ENCODE results near the gene KLHL29. TPM values are rescaled to one million over a fixed set of nuclear protein-coding genes. Genes with fewer than 3 reads are reported as not detected.

The KLHL29 gene
- total RNA-seq, 1 experiment from 2014 or later: 3.4 TPM

- CTCF ChIA-PET: no interaction called here
- no TSS peak for BruUV-seq (replicated peaks)
- no peaks in the 10 kb centered on the region for H3K9me2 ChIP-seq (ENCODE audit: insufficient read depth)
- POLR2A ChIA-PET (ENCODE audit: unreplicated experiment): no interaction called here
- H3K4me2 ChIP-seq: no peak overlapping the region
- TF ChIP-seq CTCF (conservative IDR thresholded peaks at IDR 0.05): no peak
- no peak for TF ChIP-seq EZH2 (IDR thresholded peaks at IDR 0.05; ENCODE audit: low read depth)
- no peaks in the 10 kb centered on the region for H3K27me3 ChIP-seq (ENCODE audit: insufficient read depth, low read depth)
- H2AFZ ChIP-seq: no peak overlapping the region
- H3K36me3 ChIP-seq (ENCODE audit: low read depth): no peaks in the 10 kb centered on the region
- no peak overlapping the region for H3K27ac ChIP-seq
- H3K79me2 ChIP-seq (ENCODE audit: low read depth): no peaks in the 10 kb centered on the region
- peaks cover 19% of the 10 kb centered on the region for H3K4me1 ChIP-seq (replicated peaks; ENCODE audit: insufficient read depth)
- peaks cover 10% of the 10 kb centered on the region; the same call in 1 of the 2 replicates for H3F3A ChIP-seq (ENCODE audit: insufficient read depth, low read depth)
- no peaks in the 10 kb centered on the region for H4K20me1 ChIP-seq (ENCODE audit: insufficient read depth)
- H3K9me3 ChIP-seq (ENCODE audit: insufficient read depth, low read depth): no peaks in the 10 kb centered on the region
- DNase-seq: no peak
- intact Hi-C loops (cut with micrococcal nuclease; ENCODE audit: unreplicated experiment): no loop called here
- no peak overlapping the region for H3K4me3 ChIP-seq
These were observed 99.3 kb downstream of the KLHL29 start for GRCh38 chr2:23484275-23484674.

GRCh38 chr2:23484767-23485166 is 99.8 kb downstream of the KLHL29 start:
- H3K4me1 ChIP-seq (replicated peaks; ENCODE audit: insufficient read depth): peaks cover 19% of the 10 kb centered on the region
- H2AFZ ChIP-seq: no peak overlapping the region
- no peak overlapping the region for H3K27ac ChIP-seq
- no peaks in the 10 kb centered on the region for H3K9me2 ChIP-seq (ENCODE audit: insufficient read depth)
- DNase-seq: no peak
- H3K4me2 ChIP-seq: no peak overlapping the region
- no peak overlapping the region for H3K4me3 ChIP-seq
- no peaks in the 10 kb centered on the region for H3K9me3 ChIP-seq (ENCODE audit: insufficient read depth, low read depth)
- CTCF ChIA-PET: no interaction called here
- H3K27me3 ChIP-seq (ENCODE audit: insufficient read depth, low read depth): no peaks in the 10 kb centered on the region
- BruUV-seq (replicated peaks): no TSS peak
- H4K20me1 ChIP-seq (ENCODE audit: insufficient read depth): no peaks in the 10 kb centered on the region
- POLR2A ChIA-PET (ENCODE audit: unreplicated experiment): no interaction called here
- intact Hi-C loops (cut with micrococcal nuclease; ENCODE audit: unreplicated experiment): no loop called here
- H3K79me2 ChIP-seq (ENCODE audit: low read depth): no peaks in the 10 kb centered on the region
- H3K36me3 ChIP-seq (ENCODE audit: low read depth): no peaks in the 10 kb centered on the region
- H3F3A ChIP-seq (ENCODE audit: insufficient read depth, low read depth): peaks cover 10% of the 10 kb centered on the region; the same call in 1 of the 2 replicates
- TF ChIP-seq CTCF (conservative IDR thresholded peaks at IDR 0.05) (no peak), EZH2 (IDR thresholded peaks at IDR 0.05; ENCODE audit: low read depth) (no peak)

- H3K27ac ChIP-seq: no peak overlapping the region
- BruUV-seq (replicated peaks): no TSS peak
- H3K4me1 ChIP-seq (replicated peaks; ENCODE audit: insufficient read depth): peaks cover 17% of the 10 kb centered on the region
- no peak for DNase-seq
- no peaks in the 10 kb centered on the region for H3K9me2 ChIP-seq (ENCODE audit: insufficient read depth)
- H3K4me3 ChIP-seq: no peak overlapping the region
- no peaks in the 10 kb centered on the region for H4K20me1 ChIP-seq (ENCODE audit: insufficient read depth)
- H2AFZ ChIP-seq: no peak overlapping the region
- peaks cover 9% of the 10 kb centered on the region; the same call in 1 of the 2 replicates for H3F3A ChIP-seq (ENCODE audit: insufficient read depth, low read depth)
- intact Hi-C loops (cut with micrococcal nuclease; ENCODE audit: unreplicated experiment): no loop called here
- no peaks in the 10 kb centered on the region for H3K36me3 ChIP-seq (ENCODE audit: low read depth)
- TF ChIP-seq CTCF (conservative IDR thresholded peaks at IDR 0.05): no peak
- TF ChIP-seq EZH2 (IDR thresholded peaks at IDR 0.05; ENCODE audit: low read depth): no peak
- no peaks in the 10 kb centered on the region for H3K9me3 ChIP-seq (ENCODE audit: insufficient read depth, low read depth)
- POLR2A ChIA-PET (ENCODE audit: unreplicated experiment): no interaction called here
- no peaks in the 10 kb centered on the region for H3K27me3 ChIP-seq (ENCODE audit: insufficient read depth, low read depth)
- H3K4me2 ChIP-seq: no peak overlapping the region
- CTCF ChIA-PET: no interaction called here
- no peaks in the 10 kb centered on the region for H3K79me2 ChIP-seq (ENCODE audit: low read depth)
These were observed 100.3 kb downstream of the KLHL29 start for GRCh38 chr2:23485261-23485660.
